ENCODE data around the gene DROSHA. TPM values are rescaled to one million over a fixed set of nuclear protein-coding genes. Genes with fewer than 3 reads are reported as not detected.

Gene DROSHA
- total RNA-seq, 1 experiment from 2014 or later: 73.5 TPM

GRCh38 chr5:31412324-31412723, 119.6 kb downstream of the DROSHA start:
- H3K27me3 ChIP-seq (ENCODE audit: insufficient read depth, low read length): no peaks in the 10 kb centered on the region
- DNase-seq (ENCODE audit: low read depth, low spot score) (no peak), ATAC-seq (no peak)
- peaks cover 4% of the 10 kb centered on the region; the same call in 1 of the 2 replicates for H4K20me1 ChIP-seq (ENCODE audit: insufficient read depth)
- TF ChIP-seq EZH2 (IDR thresholded peaks at IDR 0.05) (no peak), ELF1 (IDR thresholded peaks at IDR 0.05; ENCODE audit: borderline replicate concordance, low read depth) (no peak), REST (IDR thresholded peaks at IDR 0.05; ENCODE audit: low read depth) (no peak), SP1 (IDR thresholded peaks at IDR 0.05; ENCODE audit: low read depth) (no peak), JUND (IDR thresholded peaks at IDR 0.05) (no peak), RAD21 (IDR thresholded peaks at IDR 0.05; ENCODE audit: low read depth) (no peak), ZBTB33 (IDR thresholded peaks at IDR 0.05; ENCODE audit: extremely low read depth, insufficient replicate concordance, low read length) (no peak), POLR2A (IDR thresholded peaks at IDR 0.05; ENCODE audit: borderline replicate concordance, extremely low read depth, insufficient read depth, insufficient read length) (no peak), POLR2AphosphoS5 (IDR thresholded peaks at IDR 0.05; ENCODE audit: low read depth, low read length) (no peak), ZNF274 (IDR thresholded peaks at IDR 0.05; ENCODE audit: low read depth, low read length) (no peak), FOSL1 (IDR thresholded peaks at IDR 0.05; ENCODE audit: low read depth) (no peak), SIN3A (IDR thresholded peaks at IDR 0.05; ENCODE audit: low read depth) (no peak), MAX (IDR thresholded peaks at IDR 0.05) (no peak), CBX3 (IDR thresholded peaks at IDR 0.05; ENCODE audit: low read depth) (no peak), SRF (IDR thresholded peaks at IDR 0.05; ENCODE audit: low read depth) (no peak), TCF7L2 (IDR thresholded peaks at IDR 0.05; ENCODE audit: borderline replicate concordance, extremely low read depth, insufficient read depth, insufficient read length) (no peak), CTCF (IDR thresholded peaks at IDR 0.05 in 2 of 3, conservative IDR thresholded peaks at IDR 0.05 in 1 of 3; ENCODE audit: borderline replicate concordance in 1 of 3, insufficient read depth in 1 of 3, low read depth in 2 of 3, low read length in 2 of 3) (no peak), ZFX (IDR thresholded peaks at IDR 0.05) (no peak)
- no peak overlapping the region for H3K9ac ChIP-seq (ENCODE audit: low read length)
- no peak overlapping the region for H2AFZ ChIP-seq (ENCODE audit: low read depth, low read length, poor library complexity, severe bottlenecking)
- ChIA-PET CTCF (no interaction called here), POLR2A (no interaction called here), RAD21 (ENCODE audit: low non-redundant PET in 1 of 2, low total read pairs in 2 of 2, uncharacterized antibody in 2 of 2, unreplicated experiment in 2 of 2) (no interaction called here)
- no TSS peak for BruUV-seq (replicated peaks)
- intact Hi-C loops (cut with micrococcal nuclease): no loop called here
- no peak overlapping the region for H3K4me3 ChIP-seq (replicated peaks in 1 of 2; ENCODE audit: low read depth in 1 of 2, low read length in 2 of 2)
- no peaks in the 10 kb centered on the region for H3K9me2 ChIP-seq (ENCODE audit: insufficient read depth)
- H3K36me3 ChIP-seq (ENCODE audit: control insufficient read depth in 1 of 2, insufficient read depth in 2 of 2, low read length in 2 of 2): peaks cover 0 to 7% of the 10 kb centered on the region in 2 experiments; a peak in 3 of 4 replicates
- H3K27ac ChIP-seq (ENCODE audit: low read depth, low read length): no peak overlapping the region
- H3K4me2 ChIP-seq (ENCODE audit: low read length): no peak overlapping the region
- H3K79me2 ChIP-seq (ENCODE audit: insufficient read depth, low read length): no peaks in the 10 kb centered on the region
- no peaks in the 10 kb centered on the region for H3K9me3 ChIP-seq (ENCODE audit: control insufficient read depth in 1 of 2, insufficient read depth in 1 of 2, low read depth in 1 of 2, low read length in 2 of 2)
- peaks cover 4 to 17% of the 10 kb centered on the region in 2 experiments; a peak in 3 of 4 replicates for H3K4me1 ChIP-seq (ENCODE audit: control insufficient read depth in 1 of 2, insufficient read depth in 2 of 2, low read length in 2 of 2)
